ENCODE measurements around the gene EML6. TPM values are rescaled to one million over a fixed set of nuclear protein-coding genes. Genes with fewer than 3 reads are reported as not detected.

The EML6 gene
- total and polyA plus RNA-seq, 2 of the 8 experiments (the other 6 are each of a cell fraction or from before 2014, with no cell fraction given), result 1.2 to 1.6 TPM

DNA sequence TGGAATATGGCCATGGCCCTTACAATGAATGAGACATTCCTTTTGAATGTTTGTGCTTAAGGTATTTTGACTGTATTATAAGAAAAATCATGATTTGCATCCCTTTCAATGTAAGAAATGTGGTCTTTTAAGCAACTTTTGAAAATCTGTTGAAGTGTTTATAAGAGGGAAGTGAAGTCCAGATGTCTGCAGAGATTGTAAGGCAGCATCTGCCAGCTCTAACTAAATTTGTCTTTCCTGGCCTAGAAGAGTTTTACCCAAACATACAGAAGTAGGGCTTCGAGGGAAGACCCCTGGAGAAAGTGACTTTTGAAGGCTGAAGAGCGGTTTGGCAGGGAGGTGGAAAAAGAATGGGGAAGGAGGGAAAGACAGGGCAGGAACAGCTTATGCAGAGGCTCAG, 12.2 kb downstream of the EML6 start:
- no peak overlapping the region for H2AFZ ChIP-seq (ENCODE audit: low read length)
- H3K23ac ChIP-seq (ENCODE audit: insufficient read length), result no peak overlapping the region
- H2BK12ac ChIP-seq (ENCODE audit: low read depth, low read length), result no peak overlapping the region
- H4K8ac ChIP-seq (ENCODE audit: extremely low read depth, insufficient read depth, low read length), result no peak overlapping the region
- no peak overlapping the region for H4K5ac ChIP-seq (ENCODE audit: insufficient read length, low read depth, low read length)
- H2AK5ac ChIP-seq (ENCODE audit: low read depth, low read length), result no peak overlapping the region
- no peak overlapping the region for H4K91ac ChIP-seq (replicated peaks; ENCODE audit: insufficient read length, low read length)
- no peaks in the 10 kb centered on the region for H4K20me1 ChIP-seq (replicated peaks in 1 of 2; ENCODE audit: control insufficient read depth in 1 of 2, insufficient read depth in 2 of 2, low read length in 2 of 2)
- no peak overlapping the region for H3K4me3 ChIP-seq (ENCODE audit: extremely low read depth in 1 of 4, insufficient read depth in 2 of 4, low read depth in 3 of 4, low read length in 4 of 4)
- H3K23me2 ChIP-seq (ENCODE audit: low read depth, low read length), result no peaks in the 10 kb centered on the region
- no peak overlapping the region for H2BK5ac ChIP-seq (ENCODE audit: low read depth, low read length)
- H3K9me3 ChIP-seq (ENCODE audit: insufficient read depth in 2 of 2, low read depth in 1 of 2, low read length in 1 of 2), result no peaks in the 10 kb centered on the region; a peak in 1 of 4 replicates
- no peak overlapping the region for H3K9ac ChIP-seq (replicated peaks in 1 of 4; ENCODE audit: extremely low read depth in 1 of 4, low read depth in 3 of 4, low read length in 3 of 4)
- POLR2A ChIA-PET (ENCODE audit: partially characterized antibody), result no interaction called here
- DNase-seq (ENCODE audit: low read depth in 1 of 2, low spot score in 2 of 2) (no peak), FAIRE-seq (no peak)
- no peak overlapping the region for H2BK15ac ChIP-seq (ENCODE audit: low read length)
- H3K27ac ChIP-seq (ENCODE audit: low read depth, low read length), result no peak overlapping the region
- no peaks in the 10 kb centered on the region for H3K4me1 ChIP-seq (replicated peaks in 1 of 4; ENCODE audit: control insufficient read depth in 3 of 4, insufficient read depth in 4 of 4, low read length in 3 of 4)
- TF ChIP-seq SIRT6 (IDR thresholded peaks at IDR 0.05; ENCODE audit: low read length) (no peak), CHD2 (IDR thresholded peaks at IDR 0.05; ENCODE audit: low read length) (no peak), RNF2 (IDR thresholded peaks at IDR 0.05; ENCODE audit: borderline replicate concordance, low read depth, low read length, missing control alignments, poor library complexity, severe bottlenecking) (no peak), TCF12 (IDR thresholded peaks at IDR 0.05; ENCODE audit: low read depth, low read length) (no peak), GABPA (IDR thresholded peaks at IDR 0.05; ENCODE audit: borderline replicate concordance, insufficient read depth, low read length) (no peak), NRF1 (IDR thresholded peaks at IDR 0.05; ENCODE audit: low read depth, low read length) (no peak), PHF8 (conservative IDR thresholded peaks at IDR 0.05; ENCODE audit: low read depth, low read length) (no peak), CHD1 (IDR thresholded peaks at IDR 0.05; ENCODE audit: low read depth, low read length) (no peak), RXRA (IDR thresholded peaks at IDR 0.05; ENCODE audit: insufficient read depth, low read depth, low read length) (no peak), RAD21 (IDR thresholded peaks at IDR 0.05 in 1 of 2, conservative IDR thresholded peaks at IDR 0.05 in 1 of 2; ENCODE audit: low read depth in 2 of 2, low read length in 2 of 2) (no peak)
- TF ChIP-seq, protein P1, sequence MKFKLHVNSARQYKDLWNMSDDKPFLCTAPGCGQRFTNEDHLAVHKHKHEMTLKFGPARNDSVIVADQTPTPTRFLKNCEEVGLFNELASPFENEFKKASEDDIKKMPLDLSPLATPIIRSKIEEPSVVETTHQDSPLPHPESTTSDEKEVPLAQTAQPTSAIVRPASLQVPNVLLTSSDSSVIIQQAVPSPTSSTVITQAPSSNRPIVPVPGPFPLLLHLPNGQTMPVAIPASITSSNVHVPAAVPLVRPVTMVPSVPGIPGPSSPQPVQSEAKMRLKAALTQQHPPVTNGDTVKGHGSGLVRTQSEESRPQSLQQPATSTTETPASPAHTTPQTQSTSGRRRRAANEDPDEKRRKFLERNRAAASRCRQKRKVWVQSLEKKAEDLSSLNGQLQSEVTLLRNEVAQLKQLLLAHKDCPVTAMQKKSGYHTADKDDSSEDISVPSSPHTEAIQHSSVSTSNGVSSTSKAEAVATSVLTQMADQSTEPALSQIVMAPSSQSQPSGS (IDR thresholded peaks at IDR 0.05; ENCODE audit: low read length), result no peak
- TF ChIP-seq, protein P2, sequence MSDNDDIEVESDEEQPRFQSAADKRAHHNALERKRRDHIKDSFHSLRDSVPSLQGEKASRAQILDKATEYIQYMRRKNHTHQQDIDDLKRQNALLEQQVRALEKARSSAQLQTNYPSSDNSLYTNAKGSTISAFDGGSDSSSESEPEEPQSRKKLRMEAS (IDR thresholded peaks at IDR 0.05), result no peak
- no peak overlapping the region for H2BK20ac ChIP-seq (ENCODE audit: low read length)
- H3K14ac ChIP-seq (ENCODE audit: insufficient read length), result no peak overlapping the region
- 94% methylated on average over 2 of the region's 2 CpGs; no CpG with 5 or more reads in 1 of the 2 experiments for WGBS, 2 experiments (ENCODE audit: extremely low coverage in 1 of 2, insufficient coverage in 1 of 2, insufficient read length in 1 of 2, insufficient replicate concordance in 2 of 2, low coverage in 1 of 2, low lambda C conversion rate in 2 of 2, missing lambda C conversion rate in 1 of 2)
- H3K56ac ChIP-seq (replicated peaks; ENCODE audit: insufficient read length, low read depth, low read length), result no peak overlapping the region
- H3K36me3 ChIP-seq (ENCODE audit: control insufficient read depth in 2 of 4, insufficient read depth in 4 of 4, low read length in 3 of 4), result no peaks in the 10 kb centered on the region
- H3K4ac ChIP-seq (replicated peaks; ENCODE audit: insufficient read length, low read depth, low read length), result no peak overlapping the region
- no peaks in the 10 kb centered on the region for H3K79me1 ChIP-seq (ENCODE audit: low read depth, low read length)
- CTCF ChIA-PET (ENCODE audit: partially characterized antibody), result no interaction called here
- H3K4me2 ChIP-seq (ENCODE audit: insufficient read depth in 1 of 2, low read depth in 2 of 2, low read length in 2 of 2), result no peak overlapping the region
- no peak overlapping the region for H3K18ac ChIP-seq (ENCODE audit: extremely low read depth, low read length)
- no peak overlapping the region for H2BK120ac ChIP-seq (replicated peaks; ENCODE audit: low read depth, low read length)
- no peaks in the 10 kb centered on the region for H3K79me2 ChIP-seq (ENCODE audit: control insufficient read depth in 1 of 2, insufficient read depth in 2 of 2, low read length in 2 of 2)
- H3K27me3 ChIP-seq (replicated peaks in 1 of 4; ENCODE audit: control insufficient read depth in 3 of 4, extremely low read depth in 1 of 4, insufficient read depth in 3 of 4, low read length in 3 of 4), result no peaks in the 10 kb centered on the region
